ENCODE data around the gene FAM13A.
A peak's percentile ranks its signal among the peaks of the same experiment; 100 is the strongest.

The FAM13A gene

DNA sequence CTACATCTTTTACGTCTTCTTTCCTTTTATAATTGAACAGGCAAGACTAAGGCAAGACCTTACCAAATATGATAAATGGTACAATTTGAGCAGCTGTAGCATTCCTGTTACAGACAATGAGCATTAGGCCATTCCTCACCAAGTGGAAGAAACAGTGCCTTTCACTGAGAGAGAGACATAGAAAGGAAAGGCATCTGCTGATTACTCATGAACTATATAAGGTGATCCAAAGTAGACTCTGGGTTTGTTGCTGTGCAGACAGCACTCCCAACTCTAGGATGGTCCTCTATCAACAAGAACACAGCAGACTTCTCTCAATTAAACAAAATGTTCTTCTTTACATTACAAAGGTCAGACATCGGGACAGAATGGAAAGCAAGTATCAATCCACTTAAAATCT lies 91.9 kb downstream of the FAM13A start:
- H3K27ac Mint-ChIP-seq = no peak overlapping the region
- no peaks in the 10 kb centered on the region for H3K36me3 Mint-ChIP-seq
- no peak for ATAC-seq
- H3K4me1 Mint-ChIP-seq = no peaks in the 10 kb centered on the region
- no peak overlapping the region for H3K4me3 Mint-ChIP-seq
- no peak for DNase-seq (ENCODE audit: low spot score in 2 of 2)
- no peaks in the 10 kb centered on the region for H3K9me3 Mint-ChIP-seq

DNA sequence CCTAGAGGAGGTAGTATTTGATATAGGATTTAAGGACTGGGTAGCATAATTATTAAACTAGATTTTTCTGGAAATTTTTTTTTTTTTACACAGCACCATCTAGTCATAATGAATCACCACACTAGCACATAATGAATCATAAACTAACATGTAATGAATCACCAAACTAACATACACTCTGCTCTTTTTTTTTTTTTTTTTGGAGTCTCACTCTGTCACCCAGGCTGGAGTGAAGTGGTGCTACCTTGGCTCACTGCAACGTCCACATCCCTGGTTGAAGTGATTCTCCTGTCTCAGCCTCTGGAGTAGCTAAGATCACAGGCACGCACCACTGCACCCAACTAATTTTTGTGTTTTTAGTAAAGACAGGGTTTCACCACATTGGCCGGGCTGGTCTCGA lies 92.5 kb downstream of the FAM13A start:
- no peaks in the 10 kb centered on the region for H3K9me3 Mint-ChIP-seq
- DNase-seq (ENCODE audit: low spot score in 2 of 2) (no peak), ATAC-seq (peak; percentile 93)
- H3K36me3 Mint-ChIP-seq = no peaks in the 10 kb centered on the region
- no peak overlapping the region for H3K27ac Mint-ChIP-seq
- H3K4me3 Mint-ChIP-seq = no peak overlapping the region
- no peaks in the 10 kb centered on the region for H3K4me1 Mint-ChIP-seq

DNA sequence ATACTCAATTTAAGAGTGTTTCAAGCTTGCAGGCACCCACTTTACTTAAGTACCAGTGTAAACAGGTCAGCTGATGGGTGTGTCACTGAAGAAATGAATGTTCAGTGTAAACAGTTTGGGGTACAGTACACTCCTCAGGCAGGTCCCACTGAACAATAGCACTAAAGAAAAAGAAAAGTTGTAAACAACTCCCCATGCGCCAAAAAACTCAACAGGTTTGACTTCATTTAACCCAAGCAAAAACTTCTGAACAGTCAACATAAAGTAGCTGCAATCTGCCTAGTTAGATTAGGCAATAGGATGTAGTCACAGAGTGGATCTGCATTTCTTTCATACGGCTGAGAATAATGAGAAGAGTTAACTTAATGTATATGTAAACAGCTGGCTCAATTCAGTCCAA lies 93.2 kb downstream of the FAM13A start:
- no peak for DNase-seq (ENCODE audit: low spot score in 2 of 2)
- Mint-ChIP-seq H3K36me3 (no peaks in the 10 kb centered on the region), H3K4me3 (no peak overlapping the region), H3K27ac (no peak overlapping the region), H3K4me1 (no peaks in the 10 kb centered on the region), H3K9me3 (no peaks in the 10 kb centered on the region)
- ATAC-seq = peak; percentile 52

DNA sequence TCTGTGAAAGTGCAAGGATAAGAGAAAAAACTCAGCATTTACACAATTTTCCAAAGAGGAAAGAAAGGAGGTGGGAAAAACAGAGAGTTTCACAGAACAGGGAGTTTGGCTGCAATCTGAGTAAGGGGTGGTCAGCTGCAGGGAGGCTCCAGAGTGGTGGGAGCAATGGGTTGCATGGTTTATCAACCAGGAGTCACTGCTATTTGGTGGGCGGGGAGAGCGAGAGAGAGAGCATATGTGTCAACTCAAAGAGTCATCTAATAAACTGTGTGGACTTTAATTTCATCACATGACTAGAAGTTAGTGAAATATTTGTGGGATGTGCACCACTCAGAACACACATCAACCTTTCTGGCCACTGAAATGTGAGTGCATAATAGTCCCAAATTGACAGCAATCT lies 94.6 kb downstream of the FAM13A start:
- DNase-seq (ENCODE audit: low spot score in 2 of 2) (no peak), ATAC-seq (no peak)
- no peaks in the 10 kb centered on the region for H3K9me3 Mint-ChIP-seq
- H3K36me3 Mint-ChIP-seq = no peaks in the 10 kb centered on the region
- H3K4me3 Mint-ChIP-seq = no peak overlapping the region
- no peaks in the 10 kb centered on the region for H3K4me1 Mint-ChIP-seq
- no peak overlapping the region for H3K27ac Mint-ChIP-seq

DNA sequence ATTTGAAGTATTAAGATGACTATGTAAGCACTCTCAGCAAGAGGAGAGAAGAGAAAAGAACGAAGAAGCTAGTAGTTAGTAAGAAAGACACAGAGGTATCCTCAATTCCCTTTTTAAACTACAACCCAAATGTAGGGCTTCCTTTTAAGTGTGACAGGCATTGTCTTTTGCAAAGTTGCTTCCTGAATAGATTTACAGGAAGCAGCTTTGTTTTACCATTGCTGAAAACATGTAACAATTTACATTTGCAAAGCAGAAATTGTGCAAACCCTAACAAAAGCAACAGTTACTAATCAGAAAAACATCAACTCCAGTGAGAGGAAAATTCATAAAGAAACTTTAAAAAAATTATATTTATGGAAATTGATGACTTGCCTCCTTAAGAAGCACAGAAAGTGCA lies 96.4 kb downstream of the FAM13A start:
- H3K4me1 Mint-ChIP-seq = no peaks in the 10 kb centered on the region

DNA sequence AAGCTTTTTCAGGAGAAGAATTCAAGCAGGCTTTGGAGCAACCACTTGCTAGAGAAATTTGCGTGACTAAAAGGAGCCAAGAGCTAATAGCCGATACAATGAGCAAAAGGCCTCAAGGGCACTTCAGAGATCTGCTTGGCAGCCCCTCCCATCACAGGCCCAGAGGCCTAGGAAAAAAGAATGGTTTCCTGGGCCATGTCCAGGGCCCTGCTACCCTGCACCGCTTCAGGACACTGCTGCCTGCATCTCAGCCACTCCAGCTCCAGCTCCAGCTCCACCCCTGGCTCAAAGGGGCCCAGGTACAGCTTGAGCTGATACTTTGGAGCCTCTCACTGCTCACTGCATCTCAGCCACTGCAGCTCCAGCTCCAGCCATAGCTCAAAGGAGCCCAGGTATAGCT lies 98.9 kb downstream of the FAM13A start:
- H3K9me3 Mint-ChIP-seq = no peaks in the 10 kb centered on the region
- DNase-seq (ENCODE audit: low spot score in 2 of 2) = no peak
- H3K4me3 Mint-ChIP-seq = no peak overlapping the region
- no peaks in the 10 kb centered on the region for H3K36me3 Mint-ChIP-seq
- H3K27ac Mint-ChIP-seq = no peak overlapping the region
- H3K4me1 Mint-ChIP-seq = no peaks in the 10 kb centered on the region
- no peak for ATAC-seq

More for the DNA sequence above, 96.4 kb downstream of the FAM13A start:
- Mint-ChIP-seq H3K9me3 (no peaks in the 10 kb centered on the region), H3K27ac (no peak overlapping the region), H3K4me3 (no peak overlapping the region), H3K36me3 (no peaks in the 10 kb centered on the region)
- DNase-seq (ENCODE audit: low spot score in 2 of 2) = no peak
- ATAC-seq = no peak

DNA sequence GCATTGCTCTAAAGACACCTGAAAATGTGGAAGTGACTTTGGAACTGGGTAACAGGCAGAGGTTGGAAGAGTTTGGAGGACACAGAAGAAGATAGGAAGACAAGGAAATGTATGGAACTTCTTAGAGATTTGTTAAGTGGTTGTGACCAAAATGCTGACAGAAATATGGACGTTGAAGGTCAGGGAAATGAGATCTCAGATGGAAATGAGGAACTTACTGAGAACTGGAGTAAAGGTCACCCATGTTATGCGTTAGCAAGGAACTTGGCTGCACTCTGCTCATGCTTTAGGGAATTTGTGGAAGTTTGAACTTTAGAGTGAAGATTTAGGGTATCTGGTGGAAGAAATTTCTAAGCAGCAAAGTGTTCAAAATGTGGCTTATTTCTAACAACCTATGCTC lies 99.4 kb downstream of the FAM13A start:
- DNase-seq (ENCODE audit: low spot score in 2 of 2) = no peak
- no peak overlapping the region for H3K27ac Mint-ChIP-seq

DNA sequence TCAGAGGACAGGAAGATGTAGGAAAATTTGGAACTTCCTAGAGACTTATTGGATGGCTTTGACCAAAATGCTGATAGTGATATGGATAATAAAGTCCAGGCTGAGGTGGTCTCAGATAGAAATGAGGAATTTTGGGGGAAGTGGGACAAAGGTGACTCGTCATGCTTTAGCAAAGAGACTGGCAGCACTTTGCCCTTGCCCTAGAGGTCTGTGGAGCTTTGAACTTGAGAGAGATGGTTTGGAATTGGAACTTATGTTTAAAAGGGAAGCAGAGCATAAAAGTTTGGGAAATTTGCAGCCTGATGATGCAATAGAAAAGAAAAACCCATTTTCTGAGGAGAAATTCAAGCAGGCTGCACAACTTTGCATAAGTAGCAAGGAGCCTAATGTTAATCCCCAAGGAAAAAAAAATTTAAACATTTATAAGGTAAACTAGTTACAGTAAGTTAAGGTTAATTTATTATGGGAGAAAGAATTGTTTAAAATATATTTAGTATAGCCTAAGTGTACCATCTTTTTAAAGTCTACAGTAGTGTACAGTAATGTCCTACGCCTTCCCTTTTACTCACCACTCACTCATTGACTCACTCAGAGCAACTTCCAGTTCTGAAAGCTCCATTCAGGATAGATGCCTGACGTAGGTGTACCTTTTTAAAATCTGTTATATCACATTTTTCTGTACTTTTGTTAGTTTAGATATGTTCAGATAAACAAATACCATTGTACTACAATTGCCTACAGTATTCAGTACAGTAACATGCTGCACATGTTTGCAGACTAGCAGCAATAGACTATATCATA lies 101.2 kb downstream of the FAM13A start:
- H3K4me1 Mint-ChIP-seq = no peaks in the 10 kb centered on the region
- H3K27ac Mint-ChIP-seq = no peak overlapping the region
- H3K36me3 Mint-ChIP-seq = no peaks in the 10 kb centered on the region
- no peak for DNase-seq (ENCODE audit: low spot score in 2 of 2)
- no peaks in the 10 kb centered on the region for H3K9me3 Mint-ChIP-seq
- H3K4me3 Mint-ChIP-seq = no peak overlapping the region
- no peak for ATAC-seq

More for the DNA sequence above, 99.4 kb downstream of the FAM13A start:
- H3K4me1 Mint-ChIP-seq = no peaks in the 10 kb centered on the region
- no peak for ATAC-seq
- H3K9me3 Mint-ChIP-seq = no peaks in the 10 kb centered on the region
- no peaks in the 10 kb centered on the region for H3K36me3 Mint-ChIP-seq
- H3K4me3 Mint-ChIP-seq = no peak overlapping the region

DNA sequence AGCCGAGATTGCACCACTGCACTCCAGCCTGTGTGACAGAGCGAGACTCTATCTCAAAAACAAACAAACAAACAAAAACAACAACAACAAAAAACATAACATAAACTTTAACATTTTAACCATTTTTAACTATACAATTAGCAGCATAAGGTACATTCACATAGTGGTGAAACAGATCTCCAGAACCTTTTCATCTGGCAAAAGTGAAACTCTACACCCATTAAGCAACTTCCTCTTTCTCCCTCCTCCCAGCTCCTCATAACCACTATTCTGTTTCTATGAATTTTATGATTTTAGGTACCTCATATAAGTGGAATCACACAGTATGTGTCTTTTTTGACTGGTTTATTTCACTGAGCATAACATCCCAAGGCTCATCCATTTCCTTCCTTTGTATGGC lies 103.6 kb downstream of the FAM13A start:
- Mint-ChIP-seq H3K4me3 (no peak overlapping the region), H3K4me1 (no peaks in the 10 kb centered on the region), H3K27ac (no peak overlapping the region), H3K36me3 (no peaks in the 10 kb centered on the region), H3K9me3 (no peaks in the 10 kb centered on the region)
- DNase-seq (ENCODE audit: low spot score in 2 of 2) (no peak), ATAC-seq (no peak)

DNA sequence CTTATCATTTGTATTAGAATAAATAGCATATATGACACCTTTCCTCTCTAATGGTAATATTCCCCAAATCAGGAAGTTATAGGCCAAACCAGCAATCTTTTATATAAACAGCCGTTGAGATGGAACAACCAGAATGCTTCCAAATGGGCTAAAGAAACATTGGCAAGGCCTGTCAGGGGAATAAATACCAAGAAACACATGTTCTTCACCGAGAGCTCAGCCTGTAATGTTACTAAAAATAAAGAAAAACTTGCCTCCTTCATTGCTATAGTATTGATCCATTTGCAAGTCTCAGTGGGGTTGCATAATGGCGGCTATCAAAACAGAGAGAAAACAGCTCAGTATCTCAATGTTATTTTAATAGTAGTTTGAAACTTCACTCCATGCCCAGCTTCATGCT lies 104.9 kb downstream of the FAM13A start:
- H3K4me1 Mint-ChIP-seq = no peaks in the 10 kb centered on the region
- ATAC-seq (no peak), DNase-seq (ENCODE audit: low spot score in 2 of 2) (no peak)
- no peak overlapping the region for H3K27ac Mint-ChIP-seq
- H3K36me3 Mint-ChIP-seq = no peaks in the 10 kb centered on the region
- no peaks in the 10 kb centered on the region for H3K9me3 Mint-ChIP-seq
- no peak overlapping the region for H3K4me3 Mint-ChIP-seq

DNA sequence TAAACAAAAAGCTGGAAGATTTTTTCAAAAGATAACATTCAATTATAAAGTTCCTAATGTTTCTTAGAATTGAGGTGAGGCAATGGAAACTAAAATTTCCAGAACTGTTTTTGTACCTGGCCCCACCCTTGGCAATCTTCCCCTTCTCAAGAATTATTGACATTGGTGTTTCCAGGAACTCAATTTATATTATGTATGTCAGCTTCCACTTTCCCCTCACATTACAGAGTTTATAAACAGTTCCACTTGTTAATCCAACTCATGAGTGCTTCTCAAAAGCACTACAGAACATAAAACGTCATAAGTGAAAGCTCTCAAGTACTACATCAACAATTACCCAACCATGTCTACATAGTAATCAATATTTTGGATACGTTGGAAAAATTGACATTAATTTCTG lies 107.4 kb downstream of the FAM13A start:
- no peak for ATAC-seq
- H3K4me1 Mint-ChIP-seq = no peaks in the 10 kb centered on the region
- no peaks in the 10 kb centered on the region for H3K36me3 Mint-ChIP-seq
- H3K9me3 Mint-ChIP-seq = no peaks in the 10 kb centered on the region
- no peak overlapping the region for H3K27ac Mint-ChIP-seq
- H3K4me3 Mint-ChIP-seq = no peak overlapping the region
- DNase-seq (ENCODE audit: low spot score in 2 of 2) = no peak

DNA sequence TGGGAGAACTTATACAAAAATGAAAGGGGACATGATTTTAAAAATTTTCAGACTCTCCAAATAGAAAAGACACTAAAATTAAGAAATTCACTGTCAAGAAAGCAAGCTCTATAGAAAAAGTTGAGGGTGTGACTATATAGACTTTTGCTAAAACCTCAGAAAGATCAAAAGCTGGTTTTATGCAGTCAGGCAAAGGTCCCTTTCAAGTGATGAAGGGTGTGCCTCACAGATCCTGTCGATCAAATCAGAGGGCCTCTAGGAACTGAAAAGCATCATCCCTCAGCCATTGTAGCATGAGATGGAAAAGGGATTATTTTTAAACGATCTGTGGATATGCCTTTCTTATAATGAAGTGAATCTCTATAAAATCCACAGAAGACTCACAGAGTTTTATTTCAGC lies 116.5 kb downstream of the FAM13A start:
- Mint-ChIP-seq H3K4me3 (no peak overlapping the region), H3K36me3 (no peaks in the 10 kb centered on the region), H3K27ac (no peak overlapping the region), H3K9me3 (no peaks in the 10 kb centered on the region), H3K4me1 (no peaks in the 10 kb centered on the region)
- no peak for DNase-seq (ENCODE audit: low spot score in 2 of 2)
- ATAC-seq = no peak

DNA sequence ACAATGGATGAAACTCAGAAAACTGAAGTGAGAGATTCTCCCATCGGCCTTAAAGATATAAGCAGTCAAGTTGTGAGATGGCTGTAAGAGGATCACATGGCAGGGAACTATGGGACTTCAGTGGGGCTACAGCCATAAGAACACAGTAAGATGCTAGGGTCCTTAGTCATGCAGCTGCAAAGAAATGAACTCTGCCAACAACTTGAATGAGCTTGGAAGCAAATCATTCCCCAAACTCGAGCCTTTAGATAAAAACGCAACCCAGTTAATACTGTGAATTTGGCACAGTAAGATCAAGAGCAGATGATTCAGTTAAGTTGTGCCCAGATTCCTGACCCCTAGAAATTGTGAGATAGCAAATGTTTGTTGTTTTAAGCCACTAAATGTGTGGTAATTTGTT lies 117.3 kb downstream of the FAM13A start:
- Mint-ChIP-seq H3K4me1 (no peaks in the 10 kb centered on the region), H3K36me3 (no peaks in the 10 kb centered on the region), H3K4me3 (no peak overlapping the region), H3K27ac (no peak overlapping the region), H3K9me3 (no peaks in the 10 kb centered on the region)
- DNase-seq (ENCODE audit: low spot score in 2 of 2) = no peak
- ATAC-seq = no peak

DNA sequence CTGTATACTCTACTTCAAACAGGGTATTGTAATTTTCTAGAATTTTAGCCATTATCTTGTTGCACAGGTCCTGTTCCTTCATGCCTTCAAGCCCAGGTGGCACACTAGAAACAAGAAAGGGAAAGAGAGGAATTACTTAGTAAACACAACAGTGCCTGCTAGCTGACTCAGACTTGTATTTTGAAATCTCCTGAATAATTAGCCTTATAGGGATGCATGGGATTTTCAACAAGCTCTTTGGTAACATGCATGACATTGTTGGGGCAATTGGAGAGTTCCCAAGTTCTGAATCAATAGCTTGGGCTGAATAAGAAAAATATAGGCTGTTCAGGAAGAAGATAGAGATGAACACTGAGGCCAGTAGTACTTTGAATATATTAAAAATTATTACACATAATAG lies 118.8 kb downstream of the FAM13A start:
- Mint-ChIP-seq H3K27ac (no peak overlapping the region), H3K4me1 (no peaks in the 10 kb centered on the region), H3K9me3 (no peaks in the 10 kb centered on the region), H3K36me3 (no peaks in the 10 kb centered on the region), H3K4me3 (no peak overlapping the region)
- ATAC-seq = no peak
- DNase-seq (ENCODE audit: low spot score in 2 of 2) = no peak

DNA sequence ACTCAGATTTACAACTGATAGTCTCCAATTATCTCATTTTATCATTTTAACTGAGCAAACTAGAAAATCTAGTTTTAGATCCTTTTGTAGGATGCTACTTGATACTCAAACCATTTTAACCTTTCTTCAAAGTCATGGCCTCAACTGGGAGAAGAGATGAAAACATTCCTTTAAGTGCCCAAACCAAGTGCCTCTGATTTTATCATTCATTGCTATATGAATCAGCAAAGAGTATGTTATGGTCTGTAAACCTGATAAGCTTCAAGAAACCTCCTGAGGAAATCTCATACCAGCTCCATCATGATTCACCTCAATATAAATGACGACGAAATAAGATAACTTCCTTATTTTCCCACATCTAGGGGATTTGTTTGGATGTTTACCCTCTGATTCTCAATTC lies 119.9 kb downstream of the FAM13A start:
- no peak overlapping the region for H3K4me3 Mint-ChIP-seq
- H3K36me3 Mint-ChIP-seq = no peaks in the 10 kb centered on the region
- H3K4me1 Mint-ChIP-seq = no peaks in the 10 kb centered on the region
- H3K9me3 Mint-ChIP-seq = no peaks in the 10 kb centered on the region
- H3K27ac Mint-ChIP-seq = no peak overlapping the region
- no peak for DNase-seq (ENCODE audit: low spot score in 2 of 2)
- no peak for ATAC-seq

DNA sequence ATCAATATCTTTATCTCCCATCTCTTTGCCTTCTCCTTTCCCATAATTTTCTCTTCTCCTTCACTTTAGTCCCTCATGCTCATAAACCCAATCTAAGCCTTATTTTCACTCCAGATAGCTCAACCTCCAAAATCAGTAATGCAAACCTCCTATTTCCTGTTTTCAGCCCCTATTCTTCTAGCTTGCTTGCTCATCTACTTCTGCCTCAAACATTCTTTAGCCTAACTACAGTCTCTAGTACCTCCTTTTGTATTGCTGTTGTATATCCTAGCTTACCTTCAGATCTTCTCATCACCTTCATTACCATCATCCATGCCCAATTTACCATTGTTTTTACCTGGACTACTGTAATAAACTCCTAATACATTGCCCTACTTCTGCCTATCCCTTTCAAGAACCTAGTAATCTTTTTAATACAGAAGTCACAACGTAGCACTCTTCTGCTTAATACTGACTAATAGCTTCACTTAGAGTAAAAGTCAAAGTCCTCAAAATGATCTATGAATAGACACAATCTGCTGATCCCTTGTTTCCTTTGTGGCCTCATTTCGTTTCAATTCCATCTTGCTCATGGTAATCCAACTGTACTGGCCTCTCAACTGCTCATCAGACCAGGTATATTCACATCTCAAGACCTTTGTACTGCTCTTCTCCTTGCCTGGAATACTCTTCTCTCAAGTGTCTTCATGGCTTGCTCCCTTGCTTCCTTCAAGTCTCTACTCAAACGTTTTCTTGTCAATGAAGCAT lies 123.4 kb downstream of the FAM13A start:
- no peak overlapping the region for H3K27ac Mint-ChIP-seq
- H3K4me1 Mint-ChIP-seq = peaks cover 5% of the 10 kb centered on the region
- no peaks in the 10 kb centered on the region for H3K36me3 Mint-ChIP-seq
- DNase-seq (ENCODE audit: low spot score in 2 of 2) (no peak), ATAC-seq (no peak)
- no peaks in the 10 kb centered on the region for H3K9me3 Mint-ChIP-seq
- H3K4me3 Mint-ChIP-seq = no peak overlapping the region
